Endothelial cell of umbilical vein (primary cell): Measurements from ENCODE around the gene ANO6. TPM values are rescaled to one million over a fixed set of nuclear protein-coding genes. Genes with fewer than 3 reads are reported as not detected.

Experiments
- BruUV-seq: library from RNA; stranded (reverse); fragments of 400-500 nt; replicated peaks from 2 replicates; lab custom pipeline; 2021; lab: Mats Ljungman, UMichigan
- CTCF ChIA-PET: fragments of 300-600, 350-600 bp; sonication (Branson Sonifier 250); formaldehyde crosslinking; loops from one replicate; lab custom pipeline; 2021; ENCODE audit warnings: antibody characterized with exemption, inconsistent platforms; lab: Charles Lee
- POLR2A ChIA-PET: fragments of 300-600, 350-600 bp; sonication (Branson Sonifier 250); formaldehyde crosslinking; loops from one replicate; lab custom pipeline; 2021; ENCODE audit warnings: antibody characterized with exemption, inconsistent platforms; lab: Charles Lee
- DNase-seq: peaks from one replicate; pipeline ENCODE4 v3.0.0-alpha.2; 2011; ENCODE audit warnings: low read depth, low spot score
- FAIRE-seq: peaks from 2 replicates; lab custom pipeline; 2011; peaks lifted over from hg19 to GRCh38; lab: Jason Lieb, UNC
- H2AFZ ChIP-seq: 2 replicates; pipeline ENCODE4 v1.6.0; 2012; ENCODE audit warnings: low read depth, low read length, control low read depth, inconsistent platforms
- H3K27ac ChIP-seq: 2 replicates; pipeline ENCODE4 v1.5.1; 2011; ENCODE audit warnings: low read depth, mild to moderate bottlenecking, control low read depth, low read length, moderate library complexity; ENCODE audit not compliant: insufficient read depth
- H3K27me3 ChIP-seq, 2 experiments: 2 replicates each; pipeline versions ENCODE4 v1.6.0 to v1.6.1; 2011; ENCODE audit warnings: low read length in 2 of 2, mixed read lengths in 1 of 2; ENCODE audit not compliant: control insufficient read depth in 2 of 2, insufficient read depth in 2 of 2
- H3K36me3 ChIP-seq, 2 experiments: 2 replicates in 1 of 2; 3 replicates in 1 of 2; pipeline ENCODE4 v1.5.1; 2011; ENCODE audit warnings: low read length in 2 of 2, mild to moderate bottlenecking in 1 of 2, moderate library complexity in 1 of 2; ENCODE audit not compliant: control insufficient read depth in 2 of 2, insufficient read depth in 2 of 2; ENCODE audit errors: extremely low read depth in 1 of 2
- H3K4me1 ChIP-seq: 3 replicates; pipeline ENCODE4 v1.5.1; 2011; ENCODE audit warnings: mild to moderate bottlenecking, low read length; ENCODE audit not compliant: control insufficient read depth, insufficient read depth; ENCODE audit errors: extremely low read depth
- H3K4me2 ChIP-seq: 2 replicates; pipeline ENCODE4 v1.6.1; 2011; ENCODE audit warnings: low read length, control low read depth, mixed read lengths; ENCODE audit not compliant: insufficient read depth
- H3K4me3 ChIP-seq, 3 experiments: fragments of 200-600 bp in 1 of 3; sonication (generic), shearing (Covaris generic) in 1 of 3; replicated peaks in 1 of 3; 2 replicates each; pipeline ENCODE4 v1.5.1; 2011 to 2016; ENCODE audit warnings: control low read depth in 3 of 3, low read length in 3 of 3, mild to moderate bottlenecking in 2 of 3, inconsistent platforms in 1 of 3, low read depth in 1 of 3, moderate library complexity in 1 of 3; ENCODE audit not compliant: insufficient read depth in 1 of 3
- H3K79me2 ChIP-seq: 2 replicates; pipeline ENCODE4 v1.6.0; 2012; ENCODE audit warnings: low read length, inconsistent platforms; ENCODE audit not compliant: control insufficient read depth, insufficient read depth
- H3K9ac ChIP-seq: replicated peaks from 2 replicates; pipeline ENCODE3; 2011; ENCODE audit warnings: low read length, control low read depth; ENCODE audit not compliant: insufficient read depth; ENCODE audit errors: extremely low read depth
- H3K9me1 ChIP-seq: replicated peaks from 3 replicates; pipeline ENCODE4 v1.6.0; 2011; ENCODE audit warnings: mild to moderate bottlenecking, low read length; ENCODE audit not compliant: control insufficient read depth, insufficient read depth; ENCODE audit errors: extremely low read depth
- H3K9me3 ChIP-seq: replicated peaks from 2 replicates; pipeline ENCODE4 v1.5.1; 2012; ENCODE audit warnings: low read length, inconsistent platforms; ENCODE audit not compliant: control insufficient read depth, insufficient read depth
- H4K20me1 ChIP-seq: replicated peaks from 2 replicates; pipeline ENCODE3; 2011; ENCODE audit warnings: mild to moderate bottlenecking, low read length; ENCODE audit not compliant: control insufficient read depth, insufficient read depth; ENCODE audit errors: extremely low read depth
- CTCF ChIP-seq, 2 donors: IDR thresholded peaks; 1 replicate in 1 of 2; 2 replicates in 1 of 2; pipeline ENCODE4 v1.5.1; 2011; ENCODE audit warnings: low read length in 2 of 2, mild to moderate bottlenecking in 2 of 2, moderate library complexity in 2 of 2, control low read depth in 1 of 2, inconsistent platforms in 1 of 2, low read depth in 1 of 2; ENCODE audit not compliant: insufficient read depth in 1 of 2; ENCODE audit errors: extremely low read depth in 1 of 2
- EZH2 ChIP-seq: IDR thresholded peaks from 2 replicates; pipeline ENCODE4 v1.6.1; 2012; ENCODE audit warnings: borderline replicate concordance, low read depth, mild to moderate bottlenecking, moderate library complexity, low read length, inconsistent platforms; ENCODE audit not compliant: severe bottlenecking
- FOS ChIP-seq: IDR thresholded peaks from 2 replicates; pipeline ENCODE4 v1.6.1; 2011; ENCODE audit warnings: mild to moderate bottlenecking, low read length, moderate library complexity, borderline replicate concordance; ENCODE audit not compliant: insufficient read depth
- GATA2 ChIP-seq: IDR thresholded peaks from 2 replicates; pipeline ENCODE4 v1.7.0; 2011; ENCODE audit warnings: low read depth, mild to moderate bottlenecking, moderate library complexity, mixed read lengths, low read length; ENCODE audit not compliant: insufficient read length, insufficient read depth
- JUN ChIP-seq: IDR thresholded peaks from 2 replicates; pipeline ENCODE4 v1.6.1; 2011; ENCODE audit warnings: borderline replicate concordance, low read depth; ENCODE audit not compliant: insufficient read length, insufficient read depth
- MAX ChIP-seq: IDR thresholded peaks from 2 replicates; pipeline ENCODE4 v1.6.1; 2011; ENCODE audit not compliant: insufficient read depth, insufficient read length
- MYC ChIP-seq: IDR thresholded peaks from one replicate; pipeline ENCODE4 v1.6.1; 2011; ENCODE audit warnings: mild to moderate bottlenecking, low read depth, low read length
- POLR2A ChIP-seq: IDR thresholded peaks from 2 replicates; pipeline ENCODE4 v1.6.1; 2012; ENCODE audit warnings: low read depth, mild to moderate bottlenecking, control low read depth, low read length
- POLR2AphosphoS5 ChIP-seq: IDR thresholded peaks from 2 replicates; pipeline ENCODE4 v1.6.1; 2012; ENCODE audit warnings: low read depth, mild to moderate bottlenecking, control low read depth, low read length, moderate library complexity; ENCODE audit not compliant: insufficient read depth
- dilution Hi-C: fragments of 300-500 bp; cut with MboI; formaldehyde crosslinking; loops from one replicate; pipeline ENCODE4 v1.15.0; 2019; ENCODE audit warnings: low sequenced_read_pairs; ENCODE audit not compliant: extremely low pct_ligation_motif_present
- intact Hi-C: fragments of 100-400 bp; cut with micrococcal nuclease; formaldehyde crosslinking; loops from one replicate; pipeline ENCODE4 v1.10.0; 2022
- polyA plus RNA-seq, 4 experiments: library from polyadenylated mRNA; depleted of rRNA in 3 of 4; stranded (reverse) in 3 of 4; unstranded in 1 of 4; fragments of >200 nt; gene quantifications; 2 replicates each; pipeline versions ENCODE4 v1.2.1 to v1.2.3, GENCODE V29; 2011 to 2012; ENCODE audit warnings: missing spikeins in 1 of 4
- total RNA-seq: library from RNA; stranded (reverse); gene quantifications from 2 replicates; pipeline ENCODE4 v1.2.3, GENCODE V29; 2021

ANO6 gene
- total and polyA plus RNA-seq, 2 donors (not counting 3 experiments of a cell fraction or from before 2014, with no cell fraction given), result 21.3 to 67.6 TPM

GRCh38 chr12:45329702-45330101 lies 113.8 kb downstream of the ANO6 start:
- H4K20me1 ChIP-seq, result no peaks in the 10 kb centered on the region
- H3K27ac ChIP-seq, result no peak overlapping the region
- H3K9ac ChIP-seq, result no peak overlapping the region
- no peaks in the 10 kb centered on the region for H3K9me1 ChIP-seq
- intact Hi-C loops (no loop called here), dilution Hi-C loops (no loop called here)
- no TSS peak for BruUV-seq
- H3K36me3 ChIP-seq, result peaks cover 2 to 4% of the 10 kb centered on the region in 2 experiments
- CTCF ChIA-PET, result no interaction called here
- no peaks in the 10 kb centered on the region for H3K27me3 ChIP-seq
- no peaks in the 10 kb centered on the region for H3K9me3 ChIP-seq
- TF ChIP-seq EZH2 (no peak), POLR2A (no peak), MYC (no peak), JUN (no peak), MAX (no peak), FOS (no peak), CTCF (IDR thresholded peaks at IDR 0.05; ENCODE audit: extremely low read depth in 1 of 2, insufficient read depth in 1 of 2, low read depth in 1 of 2, low read length in 2 of 2) (no peak), GATA2 (no peak), POLR2AphosphoS5 (no peak)
- DNase-seq (no peak), FAIRE-seq (no peak)
- H3K79me2 ChIP-seq, result peaks cover 2% of the 10 kb centered on the region
- POLR2A ChIA-PET, result no interaction called here
- no peak overlapping the region for H3K4me3 ChIP-seq
- no peak overlapping the region for H2AFZ ChIP-seq
- H3K4me1 ChIP-seq, result peaks cover 4% of the 10 kb centered on the region
- H3K4me2 ChIP-seq, result no peak overlapping the region
